GM12864 (cell line): ENCODE data around the gene VSIG10.
A peak's percentile ranks its signal among the peaks of the same experiment; 100 is the strongest.

Source experiments
- DNase-seq: peaks from one replicate; pipeline ENCODE4 v3.0.0-alpha.2; 2011; ENCODE audit warnings: low read depth
- H3K4me3 ChIP-seq: 2 replicates; pipeline ENCODE4 v1.5.1; 2011; ENCODE audit warnings: mild to moderate bottlenecking, low read depth, low read length, control low read depth
- CTCF ChIP-seq: IDR thresholded peaks from 2 replicates; pipeline ENCODE4 v1.5.1; 2011; ENCODE audit warnings: low read depth, mild to moderate bottlenecking, moderate library complexity, low read length, control low read depth, inconsistent platforms; ENCODE audit errors: missing control alignments

Gene VSIG10

GRCh38 chr12:118020036-118020435 lies 83.8 kb downstream of the VSIG10 start:
- DNase-seq = no peak
- no peak for TF ChIP-seq CTCF
- H3K4me3 ChIP-seq = no peak overlapping the region

- DNase-seq = no peak
- no peak for TF ChIP-seq CTCF
- H3K4me3 ChIP-seq = peak overlapping the region; percentile 92
Measured at GRCh38 chr12:118017926-118018325, 85.9 kb downstream of the VSIG10 start.

DNA sequence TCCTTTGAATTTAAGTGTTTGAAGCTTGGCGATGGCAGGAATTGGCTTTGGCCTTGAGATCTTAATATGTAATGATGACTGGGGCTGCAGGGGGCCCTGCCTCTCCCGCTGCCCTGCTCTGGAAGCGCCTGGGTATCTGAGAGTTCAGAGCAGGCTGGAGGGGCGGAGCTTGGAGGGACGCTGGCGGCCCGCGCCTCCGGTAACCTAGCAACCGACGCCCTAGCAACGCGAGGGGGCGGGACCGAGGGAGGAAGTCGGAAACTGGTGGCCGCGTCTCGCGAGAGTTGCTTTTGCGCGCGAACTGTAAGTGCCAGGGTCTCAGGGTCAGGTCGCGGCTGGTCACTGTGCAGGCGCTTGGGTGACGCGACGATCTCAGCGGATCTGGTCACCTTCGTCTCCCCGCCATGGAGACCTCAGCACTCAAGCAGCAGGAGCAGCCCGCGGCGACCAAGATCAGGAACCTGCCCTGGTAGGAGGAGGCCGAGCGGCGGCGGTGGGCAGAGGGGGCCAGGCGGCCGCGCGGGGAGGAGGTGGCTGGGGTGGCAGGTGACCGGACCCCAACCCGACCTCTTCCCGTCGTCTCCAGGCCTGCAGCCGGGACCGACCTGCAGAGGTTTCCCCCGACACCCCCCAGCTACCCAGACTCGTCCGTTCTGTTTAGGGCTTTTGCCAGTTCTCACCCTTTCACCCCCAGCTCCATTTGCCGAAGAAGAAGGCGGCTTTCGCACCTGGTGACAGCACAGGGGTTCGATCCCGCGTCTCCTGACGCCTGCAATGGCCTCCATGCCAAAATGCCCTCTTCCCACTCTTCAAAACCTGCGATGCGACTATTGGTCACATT lies 87.2 kb downstream of the VSIG10 start, which contains the start of gene RFC5:
Gene RFC5 (plus strand): TSS at position 280 of the 841 bp plus-strand sequence. CDS start 125 bp downstream, at position 405.
- H3K4me3 ChIP-seq = peak within 1 kb of the TSS; percentile 92
- TF ChIP-seq CTCF = no peak
- peak; percentile 91 for DNase-seq

DNA sequence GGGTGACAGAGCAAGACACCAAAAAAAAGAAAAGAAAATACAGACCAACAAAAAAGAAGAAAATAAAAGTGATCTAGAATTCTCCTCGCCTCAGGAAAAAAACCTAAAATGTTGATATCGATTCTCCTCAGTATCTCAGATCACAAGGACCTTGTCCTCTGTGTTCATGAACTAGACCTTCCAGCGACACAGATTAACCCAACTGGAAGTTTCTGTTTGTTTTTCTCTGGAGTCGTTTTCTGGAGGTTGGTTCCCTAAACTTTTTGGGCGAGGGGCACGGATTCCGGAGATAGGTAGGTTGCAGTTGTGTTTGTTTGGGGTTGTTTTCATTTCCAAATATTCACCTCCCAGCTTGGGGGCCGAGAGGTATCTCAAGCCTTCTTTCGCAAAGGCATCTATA lies 87.9 kb downstream of the VSIG10 start:
- TF ChIP-seq CTCF = no peak
- no peak overlapping the region for H3K4me3 ChIP-seq
- no peak for DNase-seq

DNA sequence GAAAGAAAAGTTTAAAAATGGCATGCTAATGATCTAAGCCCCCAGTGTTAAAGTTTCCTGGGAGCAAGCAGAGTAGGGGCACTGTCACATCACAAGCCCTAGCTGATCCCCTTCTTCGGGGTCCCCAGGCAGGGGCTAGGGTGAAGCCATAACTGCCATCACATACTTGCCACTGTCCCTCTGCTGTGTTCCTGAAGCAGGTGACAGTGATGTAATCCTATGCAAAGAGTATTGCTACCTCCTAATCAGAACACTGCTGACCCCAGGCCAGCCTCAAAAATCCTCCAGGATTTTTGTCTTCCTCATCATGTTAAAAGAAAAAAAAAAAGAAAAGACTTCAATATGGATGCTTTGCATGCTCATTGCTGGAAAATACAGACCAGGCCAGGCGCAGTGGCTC lies 88.5 kb downstream of the VSIG10 start:
- DNase-seq = no peak
- TF ChIP-seq CTCF = no peak
- H3K4me3 ChIP-seq = no peak overlapping the region
